ENCODE results near the gene SUGT1. TPM values are rescaled to one million over a fixed set of nuclear protein-coding genes. Genes with fewer than 3 reads are reported as not detected.
A peak's percentile ranks its signal among the peaks of the same experiment; 100 is the strongest.
"Not testable (repeated sequence)": the region's sequence is repeated elsewhere in the genome, so short reads cannot be mapped to it uniquely, and the experiment has no call there.

Gene SUGT1
- total RNA-seq, 3 donors from 2014 or later = 41.3 to 57.7 (median 44.6) TPM

- Histone ChIP-seq H3K4me3 (no peak overlapping the region), H3K9me3 (no peaks in the 10 kb centered on the region), H3K36me3 (ENCODE audit: low read depth) (no peaks in the 10 kb centered on the region), H3K4me1 (ENCODE audit: low read depth) (peaks cover 9% of the 10 kb centered on the region)
- no peak for ATAC-seq
- TF ChIP-seq CTCF (IDR thresholded peaks at IDR 0.05) = no peak
- DNase-seq = no peak
- intact Hi-C loops (cut with DNase I, micrococcal nuclease) = no loop called here
Observed at GRCh38 chr13:52615812-52616211, 36.8 kb upstream of the SUGT1 start.

GRCh38 chr13:52617070-52618060 lies 35.3 kb upstream of the SUGT1 start:
- DNase-seq (peak; percentile 81 to 89 (median 83)), ATAC-seq (peak; percentile 99)
- no peaks in the 10 kb centered on the region for H3K9me3 ChIP-seq
- H3K4me3 ChIP-seq = peak overlapping the region; percentile 44
- TF ChIP-seq CTCF (IDR thresholded peaks at IDR 0.05) = no peak
- H3K36me3 ChIP-seq (ENCODE audit: low read depth) = no peaks in the 10 kb centered on the region
- intact Hi-C loops (cut with DNase I, micrococcal nuclease) = no loop called here
- H3K4me1 ChIP-seq (ENCODE audit: low read depth) = peaks cover 9% of the 10 kb centered on the region

- H3K36me3 ChIP-seq (ENCODE audit: low read depth) = not testable (repeated sequence)
Observed at GRCh38 chr13:52631083-52631690, 21.4 kb upstream of the SUGT1 start.

GRCh38 chr13:52638666-52639328 lies 13.8 kb upstream of the SUGT1 start:
- peak; percentile 57 for ATAC-seq
- DNase-seq = no peak
- no peaks in the 10 kb centered on the region for H3K9me3 ChIP-seq
- H3K4me3 ChIP-seq = no peak overlapping the region
- no peaks in the 10 kb centered on the region for H3K4me1 ChIP-seq (ENCODE audit: low read depth)
- intact Hi-C loops (cut with DNase I, micrococcal nuclease) = no loop called here
- H3K36me3 ChIP-seq (ENCODE audit: low read depth) = no peaks in the 10 kb centered on the region
- TF ChIP-seq CTCF (IDR thresholded peaks at IDR 0.05) = no peak

More at GRCh38 chr13:52631083-52631690, 21.4 kb upstream of the SUGT1 start:
- H3K4me1 ChIP-seq (ENCODE audit: low read depth); intact Hi-C loops (cut with DNase I, micrococcal nuclease); H3K9me3 ChIP-seq; H3K4me3 ChIP-seq: not testable (repeated sequence)
- ATAC-seq = peak; percentile 95
- DNase-seq = peak in 1 of 3 donors; percentile 49

- no peak for TF ChIP-seq CTCF (IDR thresholded peaks at IDR 0.05)
- DNase-seq (no peak), ATAC-seq (no peak)
- Histone ChIP-seq H3K4me1 (ENCODE audit: low read depth) (no peaks in the 10 kb centered on the region), H3K4me3 (no peak within 1 kb of the TSS), H3K9me3 (no peaks in the 10 kb centered on the region), H3K36me3 (ENCODE audit: low read depth) (no peaks in the 10 kb centered on the region)
- intact Hi-C loops (cut with DNase I, micrococcal nuclease) = no loop called here
Observed at GRCh38 chr13:52642131-52642530, 10.5 kb upstream of the SUGT1 start, which contains the start of gene HNRNPA1L2. TSS of gene HNRNPA1L2 (plus strand) at chr13:52642431. CDS start at chr13:52642493, 62 bp downstream.

All from mucosa of descending colon (tissue), 3 donors.